ENCODE data around the gene ITGA7.
A peak's percentile ranks its signal among the peaks of the same experiment; 100 is the strongest.

ITGA7 gene, protein sequence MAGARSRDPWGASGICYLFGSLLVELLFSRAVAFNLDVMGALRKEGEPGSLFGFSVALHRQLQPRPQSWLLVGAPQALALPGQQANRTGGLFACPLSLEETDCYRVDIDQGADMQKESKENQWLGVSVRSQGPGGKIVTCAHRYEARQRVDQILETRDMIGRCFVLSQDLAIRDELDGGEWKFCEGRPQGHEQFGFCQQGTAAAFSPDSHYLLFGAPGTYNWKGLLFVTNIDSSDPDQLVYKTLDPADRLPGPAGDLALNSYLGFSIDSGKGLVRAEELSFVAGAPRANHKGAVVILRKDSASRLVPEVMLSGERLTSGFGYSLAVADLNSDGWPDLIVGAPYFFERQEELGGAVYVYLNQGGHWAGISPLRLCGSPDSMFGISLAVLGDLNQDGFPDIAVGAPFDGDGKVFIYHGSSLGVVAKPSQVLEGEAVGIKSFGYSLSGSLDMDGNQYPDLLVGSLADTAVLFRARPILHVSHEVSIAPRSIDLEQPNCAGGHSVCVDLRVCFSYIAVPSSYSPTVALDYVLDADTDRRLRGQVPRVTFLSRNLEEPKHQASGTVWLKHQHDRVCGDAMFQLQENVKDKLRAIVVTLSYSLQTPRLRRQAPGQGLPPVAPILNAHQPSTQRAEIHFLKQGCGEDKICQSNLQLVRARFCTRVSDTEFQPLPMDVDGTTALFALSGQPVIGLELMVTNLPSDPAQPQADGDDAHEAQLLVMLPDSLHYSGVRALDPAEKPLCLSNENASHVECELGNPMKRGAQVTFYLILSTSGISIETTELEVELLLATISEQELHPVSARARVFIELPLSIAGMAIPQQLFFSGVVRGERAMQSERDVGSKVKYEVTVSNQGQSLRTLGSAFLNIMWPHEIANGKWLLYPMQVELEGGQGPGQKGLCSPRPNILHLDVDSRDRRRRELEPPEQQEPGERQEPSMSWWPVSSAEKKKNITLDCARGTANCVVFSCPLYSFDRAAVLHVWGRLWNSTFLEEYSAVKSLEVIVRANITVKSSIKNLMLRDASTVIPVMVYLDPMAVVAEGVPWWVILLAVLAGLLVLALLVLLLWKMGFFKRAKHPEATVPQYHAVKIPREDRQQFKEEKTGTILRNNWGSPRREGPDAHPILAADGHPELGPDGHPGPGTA

DNA sequence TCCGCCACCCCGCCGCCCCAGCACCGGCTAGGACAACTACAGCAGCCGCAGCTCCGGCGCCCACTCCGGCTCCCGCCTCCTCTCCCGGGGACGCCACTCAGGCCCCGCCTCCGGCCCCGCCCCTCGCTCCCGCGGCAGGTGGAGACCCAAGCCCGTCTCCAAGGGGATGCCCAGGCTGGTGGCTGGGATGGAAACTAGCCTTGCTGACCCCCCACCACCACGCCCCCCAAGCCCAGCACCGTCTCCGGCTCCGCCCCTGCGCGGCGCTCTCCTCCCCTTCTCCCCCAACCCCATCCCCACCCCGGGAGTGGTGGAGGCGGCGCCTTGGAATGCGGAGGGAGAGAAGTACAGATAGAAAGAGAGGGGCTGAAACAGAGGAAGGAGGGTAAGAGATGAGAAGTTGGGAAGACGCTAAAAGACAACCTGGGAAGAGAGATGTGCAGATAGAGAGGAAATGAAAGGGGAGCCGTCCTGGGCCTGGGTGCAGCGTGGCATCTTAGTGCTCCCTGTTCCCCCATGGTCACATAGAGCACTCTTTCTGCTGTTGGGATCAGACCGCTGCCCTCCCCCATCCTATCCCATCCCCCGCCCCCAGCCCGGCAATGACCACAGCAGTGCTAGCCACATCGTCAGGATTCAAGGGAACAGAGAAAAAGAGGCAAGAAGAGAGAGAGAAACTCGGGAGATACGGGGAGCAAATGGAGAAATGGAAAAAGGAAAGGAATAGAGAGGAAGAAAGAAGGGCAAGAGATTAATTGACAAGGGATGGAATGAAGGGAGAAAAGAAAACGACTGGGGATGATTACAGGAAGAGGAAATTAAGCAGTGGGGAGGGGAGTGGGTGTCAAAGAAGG, at the start of gene ITGA7:
ITGA7 (minus strand) TSS at position 64 of the 854 bp plus-strand sequence. CDS start 222 bp downstream, outside the sequence.
- peaks cover 60% of the 10 kb centered on the region for H3K27me3 Mint-ChIP-seq (ENCODE audit: low read depth, poor library complexity)
- TF ChIP-seq, protein P1, sequence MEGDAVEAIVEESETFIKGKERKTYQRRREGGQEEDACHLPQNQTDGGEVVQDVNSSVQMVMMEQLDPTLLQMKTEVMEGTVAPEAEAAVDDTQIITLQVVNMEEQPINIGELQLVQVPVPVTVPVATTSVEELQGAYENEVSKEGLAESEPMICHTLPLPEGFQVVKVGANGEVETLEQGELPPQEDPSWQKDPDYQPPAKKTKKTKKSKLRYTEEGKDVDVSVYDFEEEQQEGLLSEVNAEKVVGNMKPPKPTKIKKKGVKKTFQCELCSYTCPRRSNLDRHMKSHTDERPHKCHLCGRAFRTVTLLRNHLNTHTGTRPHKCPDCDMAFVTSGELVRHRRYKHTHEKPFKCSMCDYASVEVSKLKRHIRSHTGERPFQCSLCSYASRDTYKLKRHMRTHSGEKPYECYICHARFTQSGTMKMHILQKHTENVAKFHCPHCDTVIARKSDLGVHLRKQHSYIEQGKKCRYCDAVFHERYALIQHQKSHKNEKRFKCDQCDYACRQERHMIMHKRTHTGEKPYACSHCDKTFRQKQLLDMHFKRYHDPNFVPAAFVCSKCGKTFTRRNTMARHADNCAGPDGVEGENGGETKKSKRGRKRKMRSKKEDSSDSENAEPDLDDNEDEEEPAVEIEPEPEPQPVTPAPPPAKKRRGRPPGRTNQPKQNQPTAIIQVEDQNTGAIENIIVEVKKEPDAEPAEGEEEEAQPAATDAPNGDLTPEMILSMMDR (IDR thresholded peaks at IDR 0.05) = no peak
- H3K4me3 Mint-ChIP-seq = peak within 1 kb of the TSS; percentile 86
- H3K36me3 Mint-ChIP-seq (ENCODE audit: low read depth) = no peaks in the 10 kb centered on the region
- H3K9me3 Mint-ChIP-seq = no peaks in the 10 kb centered on the region
- no peak within 1 kb of the TSS for H3K27ac Mint-ChIP-seq
- peaks cover 42% of the 10 kb centered on the region for H3K4me1 Mint-ChIP-seq
- peak; percentile 97 for DNase-seq

DNA sequence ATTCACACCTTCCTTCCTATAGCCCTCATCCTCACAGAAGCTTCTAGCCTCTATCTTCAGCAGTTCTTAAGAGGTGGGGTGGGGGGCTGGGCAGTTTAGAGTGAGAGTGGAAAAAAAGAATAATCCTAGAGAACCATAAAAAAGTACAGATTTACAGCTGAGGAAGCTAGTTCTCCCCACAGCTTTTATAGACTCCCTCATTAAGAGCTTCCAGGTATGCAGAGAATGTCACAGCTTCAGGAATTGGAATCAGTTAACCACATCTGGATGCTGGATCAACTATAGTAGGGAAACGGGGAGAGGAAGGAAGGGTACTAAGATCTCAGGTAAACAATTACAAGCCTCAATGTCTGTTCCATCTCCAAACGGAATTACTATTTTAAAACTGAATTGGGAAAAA, 47.5 kb upstream of the ITGA7 start:
- peaks cover 78% of the 10 kb centered on the region for H3K36me3 Mint-ChIP-seq (ENCODE audit: low read depth)
- DNase-seq = no peak
- H3K27me3 Mint-ChIP-seq (ENCODE audit: low read depth, poor library complexity) = peaks cover 3% of the 10 kb centered on the region
- TF ChIP-seq, protein P1 (IDR thresholded peaks at IDR 0.05) = no peak
- H3K4me3 Mint-ChIP-seq = peak overlapping the region; percentile 23
- peaks cover 53% of the 10 kb centered on the region for H3K4me1 Mint-ChIP-seq
- H3K27ac Mint-ChIP-seq = peak overlapping the region; percentile 97
- H3K9me3 Mint-ChIP-seq = peaks cover 19% of the 10 kb centered on the region

DNA sequence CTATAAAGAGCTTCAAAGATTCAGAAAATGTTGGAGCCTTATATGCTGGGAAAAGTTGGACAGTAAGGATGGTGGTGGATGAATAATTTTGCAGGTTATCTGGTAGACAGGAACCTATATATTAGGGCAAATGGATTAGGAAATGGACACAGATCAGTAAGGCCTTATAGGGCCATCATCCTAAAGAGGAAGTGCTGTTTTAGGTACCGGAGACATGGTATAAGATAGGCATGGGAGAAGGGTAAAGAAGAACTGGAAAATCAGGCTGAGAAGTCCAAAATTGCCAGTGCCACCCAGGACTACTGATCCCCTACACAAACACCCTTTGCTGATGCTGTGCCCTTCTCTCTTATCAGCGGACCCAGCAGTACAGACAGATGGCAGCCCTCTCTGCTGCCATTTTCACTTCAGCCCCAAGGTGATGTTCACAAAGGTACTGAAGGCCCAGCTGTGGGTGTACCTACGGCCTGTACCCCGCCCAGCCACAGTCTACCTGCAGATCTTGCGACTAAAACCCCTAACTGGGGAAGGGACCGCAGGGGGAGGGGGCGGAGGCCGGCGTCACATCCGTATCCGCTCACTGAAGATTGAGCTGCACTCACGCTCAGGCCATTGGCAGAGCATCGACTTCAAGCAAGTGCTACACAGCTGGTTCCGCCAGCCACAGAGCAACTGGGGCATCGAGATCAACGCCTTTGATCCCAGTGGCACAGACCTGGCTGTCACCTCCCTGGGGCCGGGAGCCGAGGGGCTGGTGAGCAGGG, 40.7 kb upstream of the ITGA7 start:
- H3K4me1 Mint-ChIP-seq = peaks cover 60% of the 10 kb centered on the region
- H3K36me3 Mint-ChIP-seq (ENCODE audit: low read depth) = peaks cover 63% of the 10 kb centered on the region
- peaks cover 3% of the 10 kb centered on the region for H3K27me3 Mint-ChIP-seq (ENCODE audit: low read depth, poor library complexity)
- DNase-seq = no peak
- H3K27ac Mint-ChIP-seq = no peak overlapping the region
- peak overlapping the region; percentile 97 for H3K4me3 Mint-ChIP-seq
- TF ChIP-seq, protein P1 (IDR thresholded peaks at IDR 0.05) = no peak
- H3K9me3 Mint-ChIP-seq = no peaks in the 10 kb centered on the region

DNA sequence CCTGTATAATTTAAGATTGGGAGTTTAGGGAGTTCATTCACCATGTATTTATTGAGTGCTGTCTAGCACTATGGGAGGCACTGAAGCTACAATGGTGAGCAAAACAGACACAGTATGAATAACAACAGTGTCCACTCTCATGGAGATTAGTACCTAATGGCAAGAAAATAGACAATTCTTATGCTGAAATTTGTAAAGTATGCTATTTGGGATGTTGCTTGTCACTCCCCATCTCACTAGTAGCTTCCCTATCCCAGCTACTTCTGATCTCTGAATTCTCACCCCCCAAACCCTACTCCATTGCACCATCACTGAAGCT, 39.2 kb upstream of the ITGA7 start:
- no peak for DNase-seq
- H3K27ac Mint-ChIP-seq = peak overlapping the region; percentile 94
- peaks cover 3% of the 10 kb centered on the region for H3K27me3 Mint-ChIP-seq (ENCODE audit: low read depth, poor library complexity)
- peaks cover 48% of the 10 kb centered on the region for H3K36me3 Mint-ChIP-seq (ENCODE audit: low read depth)
- no peaks in the 10 kb centered on the region for H3K9me3 Mint-ChIP-seq
- H3K4me1 Mint-ChIP-seq = peaks cover 70% of the 10 kb centered on the region
- TF ChIP-seq, protein P1 (IDR thresholded peaks at IDR 0.05) = no peak
- peak overlapping the region; percentile 97 for H3K4me3 Mint-ChIP-seq
